Hepatocyte (in vitro differentiated cells): ENCODE results near the gene HOTAIR.

Source experiments
- EZH2 ChIP-seq: fragments of 200-600 bp; sonication (generic); IDR thresholded peaks from 2 replicates; pipeline ENCODE4 v1.6.1; 2016; ENCODE audit warnings: antibody characterized with exemption, mild to moderate bottlenecking, borderline replicate concordance
- EZH2phosphoT487 ChIP-seq: fragments of 200-600 bp; sonication (generic); IDR thresholded peaks from one replicate; pipeline ENCODE4 v1.6.1; 2018; ENCODE audit warnings: antibody characterized with exemption, mild to moderate bottlenecking, low read depth, moderate library complexity; ENCODE audit not compliant: unreplicated experiment, severe bottlenecking
- TF ChIP-seq, protein P1 (sequence below): fragments of 200-600 bp; sonication (generic); IDR thresholded peaks from 2 replicates; pipeline ENCODE4 v1.5.1; 2016; ENCODE audit warnings: antibody characterized with exemption, mild to moderate bottlenecking; ENCODE audit not compliant: poor library complexity

DNA sequence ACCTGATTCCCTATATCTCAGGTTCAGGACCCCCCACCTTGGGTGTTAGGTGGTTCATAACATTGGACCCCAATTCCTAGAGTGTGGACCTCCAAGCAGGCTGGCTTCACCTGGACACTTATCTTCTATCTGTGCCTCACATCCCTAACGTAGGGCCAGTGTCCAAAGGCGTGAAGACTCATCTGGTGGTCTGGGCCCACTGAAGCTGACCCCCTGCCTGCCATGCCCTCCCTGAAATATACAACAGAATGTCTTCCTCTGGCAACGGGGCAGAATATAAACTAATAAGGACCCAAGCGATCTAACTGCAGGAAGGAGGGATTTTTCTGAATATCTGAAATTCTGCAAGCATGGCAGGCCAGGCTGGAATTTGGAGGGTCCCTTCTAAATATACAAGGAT is 30.5 kb downstream of the HOTAIR start:
- TF ChIP-seq, protein P1, sequence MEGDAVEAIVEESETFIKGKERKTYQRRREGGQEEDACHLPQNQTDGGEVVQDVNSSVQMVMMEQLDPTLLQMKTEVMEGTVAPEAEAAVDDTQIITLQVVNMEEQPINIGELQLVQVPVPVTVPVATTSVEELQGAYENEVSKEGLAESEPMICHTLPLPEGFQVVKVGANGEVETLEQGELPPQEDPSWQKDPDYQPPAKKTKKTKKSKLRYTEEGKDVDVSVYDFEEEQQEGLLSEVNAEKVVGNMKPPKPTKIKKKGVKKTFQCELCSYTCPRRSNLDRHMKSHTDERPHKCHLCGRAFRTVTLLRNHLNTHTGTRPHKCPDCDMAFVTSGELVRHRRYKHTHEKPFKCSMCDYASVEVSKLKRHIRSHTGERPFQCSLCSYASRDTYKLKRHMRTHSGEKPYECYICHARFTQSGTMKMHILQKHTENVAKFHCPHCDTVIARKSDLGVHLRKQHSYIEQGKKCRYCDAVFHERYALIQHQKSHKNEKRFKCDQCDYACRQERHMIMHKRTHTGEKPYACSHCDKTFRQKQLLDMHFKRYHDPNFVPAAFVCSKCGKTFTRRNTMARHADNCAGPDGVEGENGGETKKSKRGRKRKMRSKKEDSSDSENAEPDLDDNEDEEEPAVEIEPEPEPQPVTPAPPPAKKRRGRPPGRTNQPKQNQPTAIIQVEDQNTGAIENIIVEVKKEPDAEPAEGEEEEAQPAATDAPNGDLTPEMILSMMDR, result no peak
- TF ChIP-seq EZH2 (no peak), EZH2phosphoT487 (no peak)
